ENCODE measurements around the gene TMEM182.

TMEM182 gene

GRCh38 chr2:102768892-102769291 lies 7.1 kb downstream of the TMEM182 start:
- DNase-seq: no peak

DNA sequence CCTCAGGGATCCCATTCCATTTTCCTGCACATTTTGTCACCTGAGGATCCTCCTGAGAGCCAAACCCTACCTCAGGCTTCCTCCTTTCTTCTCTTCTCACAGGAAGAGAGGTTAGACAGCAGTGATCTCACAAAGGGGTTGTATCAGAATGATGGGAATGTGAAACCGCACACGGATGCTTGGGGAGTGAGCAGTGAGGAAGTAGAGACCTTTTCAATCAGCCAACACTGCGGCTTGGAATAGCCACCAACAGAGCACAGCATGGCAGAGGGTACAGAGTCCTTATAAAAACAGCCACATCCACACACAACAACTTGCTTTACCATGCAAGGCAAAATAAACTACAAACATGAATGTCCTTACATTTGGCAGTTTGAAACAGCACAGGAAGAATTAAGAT lies 8.7 kb downstream of the TMEM182 start:
- no peak for DNase-seq

- no peak for DNase-seq
Observed at GRCh38 chr2:102771114-102771513, 9.3 kb downstream of the TMEM182 start.

DNA sequence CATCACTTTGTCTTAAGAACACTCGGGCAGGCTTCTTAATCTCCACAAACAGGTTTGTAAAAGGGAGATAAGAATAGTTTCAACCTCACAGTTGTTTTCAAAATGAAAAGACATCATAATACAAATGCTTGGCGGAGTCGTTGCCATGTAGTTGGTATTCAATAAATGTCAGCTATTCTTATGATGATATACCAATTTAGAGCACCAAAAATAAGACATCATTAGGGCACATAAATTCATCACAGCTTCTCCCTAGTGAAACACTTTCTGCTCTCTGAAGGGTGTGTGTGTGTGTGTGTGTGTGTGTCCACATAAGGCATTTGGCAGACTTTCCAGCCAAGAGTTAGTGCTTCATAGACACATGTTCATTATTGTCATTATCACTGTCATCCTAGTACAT lies 10.8 kb downstream of the TMEM182 start:
- DNase-seq: no peak

DNA sequence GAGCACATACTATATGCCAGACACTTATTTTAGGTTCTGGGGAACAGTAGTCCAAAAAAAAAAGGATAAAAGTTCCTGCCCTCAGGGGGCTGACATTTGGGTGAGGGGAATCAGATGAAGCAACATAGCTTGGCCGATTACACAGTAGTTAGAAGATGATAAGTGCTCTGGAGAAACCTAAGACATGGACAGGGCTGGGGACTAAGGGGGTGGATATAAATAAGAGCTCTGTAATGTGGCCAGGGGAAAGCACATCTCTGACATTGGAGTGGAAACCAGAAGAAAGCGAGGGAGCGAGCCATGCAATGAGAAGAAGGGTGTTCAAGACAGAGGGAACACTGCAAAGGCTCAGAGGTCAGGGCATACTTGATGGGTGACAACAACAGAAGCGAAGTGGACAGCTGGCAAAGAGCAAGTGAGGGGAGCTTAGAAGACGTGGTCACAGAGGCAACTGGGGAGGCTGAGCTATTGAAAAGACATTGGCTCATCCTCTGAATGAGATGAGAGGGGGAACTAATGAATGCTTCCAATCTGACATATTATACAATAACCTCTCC lies 11.4 kb downstream of the TMEM182 start:
- DNase-seq: no peak

- no peak for DNase-seq
Observed at GRCh38 chr2:102778260-102778659, 16.4 kb downstream of the TMEM182 start.

DNA sequence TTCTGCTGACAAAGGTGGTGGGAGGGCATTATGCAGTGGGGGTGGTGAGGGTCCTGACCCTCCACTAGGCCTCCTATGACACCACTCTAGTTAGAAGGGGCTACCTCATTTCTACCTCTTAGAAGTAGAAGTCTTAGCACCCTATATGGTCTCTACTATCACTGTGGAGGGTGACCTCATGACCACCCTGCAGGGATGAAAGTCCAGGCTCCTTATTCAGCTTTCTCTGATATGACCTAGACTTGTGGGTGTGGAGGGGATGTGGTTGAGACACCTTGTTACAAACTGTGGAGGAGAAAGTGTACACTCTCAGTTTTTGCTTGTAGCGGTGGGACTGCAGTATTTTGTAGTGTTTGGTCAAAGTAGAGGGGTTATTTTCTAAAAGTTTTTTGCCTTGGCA lies 18.6 kb downstream of the TMEM182 start:
- DNase-seq: no peak

GRCh38 chr2:102782187-102782586 lies 20.4 kb downstream of the TMEM182 start:
- no peak for DNase-seq

- no peak for DNase-seq
Observed at GRCh38 chr2:102782933-102783332, 21.1 kb downstream of the TMEM182 start.

GRCh38 chr2:102783506-102784183 lies 21.8 kb downstream of the TMEM182 start:
- DNase-seq: no peak

- no peak for DNase-seq
Observed at GRCh38 chr2:102784940-102785339, 23.1 kb downstream of the TMEM182 start.

- no peak for DNase-seq
Observed at GRCh38 chr2:102788216-102788884, 26.5 kb downstream of the TMEM182 start.

GRCh38 chr2:102788885-102789260 lies 27.0 kb downstream of the TMEM182 start:
- DNase-seq: peak; percentile 74

- DNase-seq: peak; percentile 79
Observed at GRCh38 chr2:102789349-102790090, 27.7 kb downstream of the TMEM182 start.

GRCh38 chr2:102790091-102790455 lies 28.2 kb downstream of the TMEM182 start:
- no peak for DNase-seq

GRCh38 chr2:102792568-102793208 lies 30.9 kb downstream of the TMEM182 start:
- peak; percentile 6 for DNase-seq

- DNase-seq: no peak
Observed at GRCh38 chr2:102795641-102796040, 33.8 kb downstream of the TMEM182 start.

DNA sequence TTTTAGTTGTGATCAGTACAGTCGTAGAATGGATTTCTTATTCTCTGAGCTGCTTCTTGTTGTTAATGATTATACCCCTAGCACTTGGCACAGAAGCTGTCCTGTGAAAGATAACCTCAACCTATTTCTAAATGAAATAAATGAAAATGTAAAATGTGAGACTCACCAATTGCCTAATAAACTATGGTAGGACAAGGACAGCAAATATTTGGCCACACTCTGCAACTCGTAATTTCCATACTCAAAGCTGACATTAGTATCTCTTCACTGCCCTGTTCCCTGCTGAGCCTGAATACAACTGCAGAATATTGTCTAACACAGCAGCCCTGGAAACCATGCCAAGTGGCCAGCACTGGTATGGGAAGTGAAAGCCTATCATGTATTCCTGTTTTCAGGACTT lies 34.5 kb downstream of the TMEM182 start:
- no peak for DNase-seq

- no peak for DNase-seq
Observed at GRCh38 chr2:102797486-102797885, 35.7 kb downstream of the TMEM182 start.

DNA sequence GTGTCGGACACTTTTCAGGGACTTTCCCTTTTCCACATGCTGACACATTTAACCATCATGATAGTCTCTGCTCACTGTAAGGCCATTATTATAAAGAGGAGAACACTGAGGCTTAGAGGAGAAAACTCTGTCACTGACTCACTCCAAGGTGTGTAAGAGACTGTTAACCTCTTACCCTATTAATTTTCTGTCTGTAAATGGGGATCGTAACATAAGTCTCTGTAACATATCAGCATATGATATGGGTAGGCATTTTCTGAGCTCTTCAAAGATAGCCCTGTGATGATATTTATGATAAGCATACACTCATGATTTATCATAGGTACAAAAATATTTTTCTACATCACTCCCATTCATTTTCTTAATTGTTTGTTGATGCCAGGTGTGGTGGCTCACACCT lies 36.4 kb downstream of the TMEM182 start:
- DNase-seq: no peak

DNA sequence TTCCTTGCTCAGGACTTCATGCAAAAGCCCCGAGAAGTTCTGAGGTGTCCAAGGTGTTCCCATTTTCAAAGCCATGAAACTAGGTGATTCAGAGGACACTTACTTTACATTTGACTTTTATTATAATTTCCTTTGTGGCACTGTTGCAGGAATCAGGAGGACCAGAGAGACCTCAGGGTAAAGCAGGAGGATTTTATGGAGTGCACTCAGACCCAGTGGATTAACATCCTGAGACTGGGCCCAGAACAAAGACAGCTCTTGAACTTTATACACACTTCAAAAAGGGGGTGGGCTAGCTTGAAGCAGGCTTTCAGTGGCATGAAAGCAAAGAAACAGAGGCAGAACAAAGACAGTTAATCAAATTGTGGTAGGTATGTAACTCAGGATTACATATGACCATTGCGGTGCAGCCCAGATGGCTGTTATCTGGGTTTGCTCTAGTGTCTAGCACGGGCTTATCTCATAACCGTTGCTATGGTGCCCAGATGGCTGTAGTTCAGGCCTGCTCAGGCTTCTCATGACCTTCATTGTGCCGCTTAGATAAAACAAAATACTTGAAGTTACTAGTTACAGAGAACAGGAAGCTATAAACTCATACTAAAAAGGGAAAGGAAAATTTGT lies 39.4 kb downstream of the TMEM182 start:
- no peak for DNase-seq

DNA sequence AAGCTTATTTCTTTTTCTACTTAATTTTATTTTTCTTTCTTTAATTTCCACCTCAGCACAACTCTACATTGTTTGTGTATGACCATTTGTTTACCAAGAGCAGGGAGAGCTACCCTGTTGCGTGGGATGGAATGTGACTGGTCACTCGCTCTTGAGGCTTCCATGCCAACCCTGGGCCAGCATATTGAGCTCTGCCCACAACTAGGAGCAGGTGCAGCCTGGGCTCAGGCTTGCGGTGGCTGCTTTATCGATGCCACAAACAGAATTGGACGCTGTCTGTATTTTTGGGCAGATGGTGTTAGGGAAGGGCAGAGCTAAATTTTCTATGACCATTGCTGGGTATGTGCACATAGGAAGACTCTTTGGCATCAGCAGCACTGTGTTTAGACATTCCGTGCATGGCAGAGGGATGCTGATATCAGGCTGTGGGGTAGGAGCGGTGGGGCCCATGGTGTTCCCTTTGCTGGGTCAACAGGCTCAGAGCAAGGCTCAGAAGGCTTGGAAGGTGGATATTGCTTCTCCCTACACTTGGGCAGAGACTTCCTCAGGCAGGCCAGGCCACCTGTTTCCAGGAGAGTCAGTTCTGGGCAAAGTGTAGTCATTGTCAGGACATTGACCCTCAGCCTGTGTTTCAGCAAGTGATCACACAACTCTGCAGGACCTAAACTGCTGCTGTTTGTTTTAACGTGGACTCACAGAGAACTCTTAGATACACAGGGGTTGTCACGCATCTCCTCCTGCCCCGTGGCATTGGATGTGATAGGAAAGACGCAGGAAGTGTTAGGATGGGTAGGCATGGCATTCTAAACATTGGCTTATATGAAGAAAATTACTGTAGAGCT lies 40.2 kb downstream of the TMEM182 start:
- DNase-seq: no peak
